AG10803 (cell line): ENCODE results near the gene ACOT13.
"Not testable (repeated sequence)": the region's sequence is repeated elsewhere in the genome, so short reads cannot be mapped to it uniquely, and the experiment has no call there.

ENCODE experiments used
- DNase-seq: peaks from one replicate; pipeline ENCODE4 v3.0.0; 2010; ENCODE audit warnings: low read depth
- H3K4me3 ChIP-seq: 2 replicates; pipeline ENCODE4 v1.5.1; 2011; ENCODE audit warnings: mild to moderate bottlenecking, low read length, control low read depth
- TF ChIP-seq, protein P1 (sequence below): conservative IDR thresholded peaks from 2 replicates; pipeline ENCODE4 v1.5.1; 2011; ENCODE audit warnings: mild to moderate bottlenecking, low read length, control low read depth, inconsistent platforms

The ACOT13 gene

DNA sequence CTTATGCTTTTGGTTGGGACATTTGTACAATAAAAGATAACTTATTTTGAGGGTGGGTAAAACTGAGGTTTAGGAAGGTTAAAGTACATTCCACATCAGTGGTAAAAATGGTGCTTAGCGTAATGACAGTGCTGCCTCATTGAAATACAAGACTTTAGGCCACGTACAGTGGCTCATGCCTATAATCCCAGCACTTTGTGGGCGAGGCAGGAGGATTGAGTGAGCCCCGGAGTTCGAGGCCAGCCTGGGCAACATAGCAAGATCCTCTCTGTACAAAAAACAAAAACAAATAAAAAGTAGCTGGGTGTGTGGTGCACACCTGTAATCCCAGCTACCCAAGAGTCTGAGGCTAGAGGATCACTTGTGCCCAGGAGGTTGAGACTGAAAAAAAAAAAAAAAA is 18.6 kb upstream of the ACOT13 start:
- H3K4me3 ChIP-seq = no peak overlapping the region
- DNase-seq = no peak
- TF ChIP-seq, protein P1, sequence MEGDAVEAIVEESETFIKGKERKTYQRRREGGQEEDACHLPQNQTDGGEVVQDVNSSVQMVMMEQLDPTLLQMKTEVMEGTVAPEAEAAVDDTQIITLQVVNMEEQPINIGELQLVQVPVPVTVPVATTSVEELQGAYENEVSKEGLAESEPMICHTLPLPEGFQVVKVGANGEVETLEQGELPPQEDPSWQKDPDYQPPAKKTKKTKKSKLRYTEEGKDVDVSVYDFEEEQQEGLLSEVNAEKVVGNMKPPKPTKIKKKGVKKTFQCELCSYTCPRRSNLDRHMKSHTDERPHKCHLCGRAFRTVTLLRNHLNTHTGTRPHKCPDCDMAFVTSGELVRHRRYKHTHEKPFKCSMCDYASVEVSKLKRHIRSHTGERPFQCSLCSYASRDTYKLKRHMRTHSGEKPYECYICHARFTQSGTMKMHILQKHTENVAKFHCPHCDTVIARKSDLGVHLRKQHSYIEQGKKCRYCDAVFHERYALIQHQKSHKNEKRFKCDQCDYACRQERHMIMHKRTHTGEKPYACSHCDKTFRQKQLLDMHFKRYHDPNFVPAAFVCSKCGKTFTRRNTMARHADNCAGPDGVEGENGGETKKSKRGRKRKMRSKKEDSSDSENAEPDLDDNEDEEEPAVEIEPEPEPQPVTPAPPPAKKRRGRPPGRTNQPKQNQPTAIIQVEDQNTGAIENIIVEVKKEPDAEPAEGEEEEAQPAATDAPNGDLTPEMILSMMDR = no peak

DNA sequence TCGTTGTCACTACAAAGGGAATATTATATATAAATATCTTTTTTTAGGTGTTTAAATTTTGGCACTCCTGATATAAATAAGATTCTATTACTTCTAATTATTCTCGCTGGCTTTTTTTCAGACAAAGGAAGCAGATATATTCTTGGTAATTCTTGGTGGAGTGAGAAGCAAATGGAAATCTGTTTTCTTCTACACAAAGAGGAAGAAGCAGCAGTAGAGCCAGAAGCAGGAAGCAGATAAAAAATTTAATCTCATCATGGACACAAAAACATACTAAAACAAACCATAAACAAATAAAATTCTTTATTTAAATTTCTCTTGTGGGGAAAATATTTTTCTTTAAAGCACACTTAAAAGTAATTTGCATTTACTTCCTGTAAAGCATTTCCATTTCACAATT is 17.2 kb upstream of the ACOT13 start:
- DNase-seq = no peak
- TF ChIP-seq, protein P1 = no peak
- no peak overlapping the region for H3K4me3 ChIP-seq

DNA sequence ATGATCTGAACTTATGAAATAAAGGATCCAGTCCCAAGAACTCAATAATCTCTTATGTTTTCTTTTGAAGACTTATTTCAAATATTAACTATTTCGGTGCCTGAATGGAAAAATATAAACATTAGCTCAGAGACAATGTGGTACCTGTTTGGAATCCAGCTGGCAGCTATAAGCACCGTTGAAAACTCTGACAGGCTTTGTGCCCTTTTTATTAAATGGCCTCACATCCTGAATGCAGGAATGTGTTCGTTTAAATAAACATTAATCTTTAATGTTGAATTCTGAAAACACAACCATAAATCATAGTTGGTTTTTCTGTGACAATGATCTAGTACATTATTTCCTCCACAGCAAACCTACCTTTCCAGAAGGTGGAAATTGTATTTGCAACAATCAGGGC is 16.5 kb upstream of the ACOT13 start:
- TF ChIP-seq, protein P1 = no peak
- no peak for DNase-seq
- H3K4me3 ChIP-seq = no peak overlapping the region

DNA sequence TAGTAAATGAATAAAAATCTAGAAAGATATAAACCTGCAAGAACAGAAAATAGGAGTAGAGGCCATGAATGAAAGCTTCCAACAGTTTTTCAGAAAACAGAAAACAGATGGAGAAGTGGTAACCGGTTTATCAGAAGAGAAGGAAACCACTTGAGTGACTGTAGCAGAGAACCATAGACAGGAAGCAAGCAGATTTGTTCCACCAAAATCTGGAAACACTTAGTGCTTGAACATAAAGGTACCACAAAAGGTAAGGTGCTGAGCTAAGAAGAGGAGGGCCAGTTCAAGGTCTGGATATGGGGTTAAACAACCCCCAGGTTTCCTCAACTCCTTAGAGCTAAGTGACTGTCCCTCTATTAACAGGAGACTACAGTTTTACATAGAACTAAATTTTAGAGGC is 11.7 kb upstream of the ACOT13 start:
- no peak for DNase-seq
- TF ChIP-seq, protein P1 = no peak
- no peak overlapping the region for H3K4me3 ChIP-seq

DNA sequence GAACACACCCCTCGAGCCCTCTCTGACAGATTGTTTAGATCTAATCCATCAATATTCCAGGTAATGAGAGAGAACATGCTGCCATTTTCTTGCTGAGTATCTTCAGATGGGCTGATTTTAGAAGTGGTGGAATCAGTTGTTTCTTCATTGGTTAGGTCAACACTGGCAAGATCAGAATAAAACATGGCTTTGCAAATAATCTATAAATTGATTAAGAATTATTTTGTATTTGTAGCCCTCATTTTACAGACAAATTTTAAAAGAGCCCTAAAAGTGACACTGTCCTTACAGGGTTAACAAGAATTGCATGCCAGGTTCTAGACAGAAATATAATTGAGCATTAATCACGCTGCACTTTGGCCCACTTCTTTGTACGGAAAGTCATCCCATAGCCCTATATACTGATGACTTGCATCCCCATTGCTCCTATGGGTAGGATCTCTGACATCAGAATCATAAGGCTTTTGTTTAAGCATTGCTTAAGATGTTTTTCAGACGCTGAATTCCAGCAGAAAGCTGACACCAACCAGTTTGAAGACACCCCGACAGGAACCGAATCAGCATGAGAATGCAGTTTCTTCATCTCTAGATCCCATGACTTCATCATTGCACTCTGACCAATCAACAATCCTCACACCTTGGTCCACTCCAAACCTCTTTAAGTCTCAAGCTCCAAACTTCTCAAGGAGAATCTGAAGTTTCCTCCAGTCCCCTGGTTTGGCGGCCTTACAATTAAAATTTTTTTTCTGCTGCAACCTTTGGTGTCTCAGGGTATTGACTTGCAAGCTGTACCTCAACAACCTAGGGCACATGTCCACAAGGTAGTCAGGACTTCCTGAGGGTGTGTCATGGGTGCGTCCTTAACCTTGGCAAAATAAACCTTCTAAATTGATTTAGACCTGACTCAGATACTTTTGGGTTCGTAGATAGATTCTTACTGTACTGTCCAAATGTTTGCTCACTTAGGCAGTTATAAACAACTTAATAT is 8.0 kb upstream of the ACOT13 start:
- peak; percentile 69 for DNase-seq
- H3K4me3 ChIP-seq = no peak overlapping the region
- TF ChIP-seq, protein P1 = no peak

DNA sequence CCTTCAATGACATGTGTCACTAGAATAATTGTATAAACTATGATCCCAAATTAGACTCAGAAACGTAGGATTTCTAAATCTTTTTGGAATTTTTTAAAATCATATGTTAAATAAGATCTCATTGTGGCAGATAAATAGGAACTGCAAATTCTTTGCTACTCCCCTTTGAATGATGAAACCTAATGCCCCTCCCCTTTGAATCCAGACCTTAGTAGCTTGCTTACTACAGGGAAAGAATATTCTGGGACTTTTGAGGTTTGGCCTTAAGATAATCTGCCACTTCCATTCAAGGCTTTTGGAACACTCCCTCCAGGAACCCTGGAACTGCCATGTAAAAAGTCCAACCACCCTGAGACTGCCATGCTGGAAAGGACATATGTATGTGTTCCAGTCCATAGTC is 7.3 kb upstream of the ACOT13 start:
- H3K4me3 ChIP-seq = no peak overlapping the region
- TF ChIP-seq, protein P1 = no peak
- no peak for DNase-seq

DNA sequence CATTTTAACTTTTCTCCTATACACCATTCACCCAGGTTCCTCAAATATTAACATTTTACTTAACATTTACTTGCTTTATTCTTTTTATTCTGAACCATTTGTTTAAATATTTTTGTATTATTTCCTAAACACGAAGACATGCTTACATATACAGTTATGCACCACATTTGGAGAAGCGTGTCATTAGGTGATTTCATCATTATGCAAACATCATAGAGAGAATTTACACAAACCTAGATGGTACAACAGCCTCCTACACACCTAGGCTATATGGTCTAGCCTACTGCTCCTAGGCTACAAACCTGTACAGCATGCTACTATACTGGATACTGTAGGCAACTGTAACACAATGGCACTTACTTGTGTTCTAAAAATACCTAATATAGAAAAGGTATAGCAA is 6.8 kb upstream of the ACOT13 start:
- DNase-seq = no peak
- TF ChIP-seq, protein P1 = no peak
- no peak overlapping the region for H3K4me3 ChIP-seq

DNA sequence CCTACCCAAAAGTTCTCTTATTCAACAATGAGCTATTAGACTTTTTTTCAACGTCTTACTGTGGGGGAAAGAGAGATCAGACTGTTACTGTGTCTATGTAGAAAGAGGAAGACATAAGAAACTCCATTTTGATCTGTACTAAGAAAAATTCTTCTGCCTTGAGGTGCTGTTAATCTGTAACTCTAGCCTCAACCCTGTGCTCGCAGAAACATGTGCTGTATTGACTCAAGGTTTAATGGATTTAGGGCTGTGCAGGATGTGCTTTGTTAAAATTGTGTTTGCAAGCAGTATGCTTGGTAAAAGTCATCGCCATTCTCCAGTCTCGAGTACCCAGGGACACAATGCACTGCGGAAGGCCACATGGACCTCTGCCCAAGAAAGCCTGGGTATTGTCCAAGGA is 5.1 kb upstream of the ACOT13 start:
- not testable (repeated sequence) for DNase-seq, H3K4me3 ChIP-seq
